NK-92 (cell line): ENCODE data around the gene PRDM11.

Experiments used
- DNase-seq: peaks from one replicate; lab custom pipeline; 2025; ENCODE audit not compliant: unreplicated experiment; lab: John Stamatoyannopoulos, UW

PRDM11 gene

GRCh38 chr11:45141631-45142030 is 4.8 kb upstream of the PRDM11 start:
- DNase-seq: no peak

GRCh38 chr11:45142241-45143055 is 4.0 kb upstream of the PRDM11 start:
- no peak for DNase-seq

GRCh38 chr11:45143494-45143893 is 2.9 kb upstream of the PRDM11 start:
- DNase-seq: no peak

GRCh38 chr11:45144126-45145082 is 2.0 kb upstream of the PRDM11 start:
- DNase-seq: no peak

GRCh38 chr11:45145083-45145378 is 1.4 kb upstream of the PRDM11 start:
- no peak for DNase-seq

GRCh38 chr11:45145379-45146071 is 914 bp upstream of the PRDM11 start:
- DNase-seq: no peak

- peak; percentile 41 for DNase-seq
Measured at GRCh38 chr11:45147017-45147728, 734 bp downstream of the PRDM11 start.

GRCh38 chr11:45147891-45148675 is 1.6 kb downstream of the PRDM11 start:
- no peak for DNase-seq

- no peak for DNase-seq
Measured at GRCh38 chr11:45149483-45150056, 3.1 kb downstream of the PRDM11 start.

GRCh38 chr11:45150301-45150700 is 3.9 kb downstream of the PRDM11 start:
- no peak for DNase-seq

GRCh38 chr11:45150943-45151342 is 4.5 kb downstream of the PRDM11 start:
- DNase-seq: no peak

GRCh38 chr11:45151362-45151982 is 5.0 kb downstream of the PRDM11 start:
- no peak for DNase-seq

GRCh38 chr11:45152740-45153595 is 6.5 kb downstream of the PRDM11 start:
- DNase-seq: no peak

- no peak for DNase-seq
Measured at GRCh38 chr11:45154276-45154675, 7.8 kb downstream of the PRDM11 start.

- DNase-seq: no peak
Measured at GRCh38 chr11:45155058-45155551, 8.7 kb downstream of the PRDM11 start.

- no peak for DNase-seq
Measured at GRCh38 chr11:45155627-45156180, 9.3 kb downstream of the PRDM11 start.

- DNase-seq: no peak
Measured at GRCh38 chr11:45156201-45156600, 9.8 kb downstream of the PRDM11 start.

- no peak for DNase-seq
Measured at GRCh38 chr11:45156741-45157140, 10.3 kb downstream of the PRDM11 start.
